HepG2 (cell line): ENCODE measurements around the gene ARL9. TPM values are rescaled to one million over a fixed set of nuclear protein-coding genes. Genes with fewer than 3 reads are reported as not detected.
A peak's percentile ranks its signal among the peaks of the same experiment; 100 is the strongest.

ENCODE experiments used
- ZNF569 ChIP-seq: sonication (generic); formaldehyde crosslinking; IDR thresholded peaks from 2 replicates; pipeline ENCODE4 v1.5.0; 2020; ENCODE audit warnings: mild to moderate bottlenecking, missing genetic modification reagents, moderate library complexity, borderline replicate concordance
- ZNF75D ChIP-seq: sonication (generic); formaldehyde crosslinking; IDR thresholded peaks from 2 replicates; pipeline ENCODE4 v1.8.1; 2023; ENCODE audit warnings: missing genetic modification reagents, mild to moderate bottlenecking, borderline replicate concordance
- ZSCAN9 ChIP-seq: IDR thresholded peaks from 2 replicates; pipeline ENCODE4 v1.6.1; 2016; ENCODE audit warnings: borderline replicate concordance
- polyA plus RNA-seq, 8 experiments: library from polyadenylated mRNA; depleted of rRNA in 3 of 8; stranded (reverse) in 7 of 8; unstranded in 1 of 8; fragments of >200 nt; fragmentation: Illumina TruSeq in 4 of 8; extraction: Trizol in 4 of 8; gene quantifications; 2 replicates each; pipeline versions ENCODE4 v1.2.1 to v1.2.3, GENCODE V29; 2011 to 2016; ENCODE audit warnings: low read depth in 4 of 8, missing spikeins in 1 of 8, mixed read lengths in 1 of 8; ENCODE audit not compliant: insufficient read depth in 1 of 8
- total RNA-seq, 5 experiments: library from RNA; depleted of rRNA; stranded (reverse); fragments of >200 nt; fragmentation: Illumina TruSeq; extraction: Trizol; gene quantifications; 2 replicates each; pipeline ENCODE4 v1.2.3, GENCODE V29; 2016; ENCODE audit warnings: low read depth in 1 of 5
- TF ChIP-seq, protein P1 (sequence below): sonication (generic); formaldehyde crosslinking; IDR thresholded peaks from 2 replicates; pipeline ENCODE4 v1.5.1; 2020; ENCODE audit warnings: mild to moderate bottlenecking, missing genetic modification reagents, moderate library complexity
- TF ChIP-seq, protein P2 (sequence below): sonication (generic); formaldehyde crosslinking; IDR thresholded peaks from 2 replicates; pipeline ENCODE4 v1.5.1; 2020; ENCODE audit warnings: missing genetic modification reagents, mild to moderate bottlenecking, borderline replicate concordance
- TF ChIP-seq, protein P3 (sequence below), 2 experiments: fragments of 450-650 bp in 1 of 2; sonication (generic) in 1 of 2; formaldehyde crosslinking in 1 of 2; IDR thresholded peaks; 2 replicates each; pipeline versions ENCODE4 v1.6.1 to v1.8.0; 2016 to 2022; ENCODE audit warnings: antibody characterized with exemption in 1 of 2, mild to moderate bottlenecking in 1 of 2, missing genetic modification reagents in 1 of 2
- TF ChIP-seq, protein P4 (sequence below): sonication (generic); formaldehyde crosslinking; IDR thresholded peaks from 2 replicates; pipeline ENCODE4 v1.9.0; 2021; ENCODE audit warnings: missing genetic modification reagents, borderline replicate concordance

ARL9 gene
- total and polyA plus RNA-seq, 2 of the 13 experiments (the other 11 are each of a cell fraction or from before 2014, with no cell fraction given), result not detected

DNA sequence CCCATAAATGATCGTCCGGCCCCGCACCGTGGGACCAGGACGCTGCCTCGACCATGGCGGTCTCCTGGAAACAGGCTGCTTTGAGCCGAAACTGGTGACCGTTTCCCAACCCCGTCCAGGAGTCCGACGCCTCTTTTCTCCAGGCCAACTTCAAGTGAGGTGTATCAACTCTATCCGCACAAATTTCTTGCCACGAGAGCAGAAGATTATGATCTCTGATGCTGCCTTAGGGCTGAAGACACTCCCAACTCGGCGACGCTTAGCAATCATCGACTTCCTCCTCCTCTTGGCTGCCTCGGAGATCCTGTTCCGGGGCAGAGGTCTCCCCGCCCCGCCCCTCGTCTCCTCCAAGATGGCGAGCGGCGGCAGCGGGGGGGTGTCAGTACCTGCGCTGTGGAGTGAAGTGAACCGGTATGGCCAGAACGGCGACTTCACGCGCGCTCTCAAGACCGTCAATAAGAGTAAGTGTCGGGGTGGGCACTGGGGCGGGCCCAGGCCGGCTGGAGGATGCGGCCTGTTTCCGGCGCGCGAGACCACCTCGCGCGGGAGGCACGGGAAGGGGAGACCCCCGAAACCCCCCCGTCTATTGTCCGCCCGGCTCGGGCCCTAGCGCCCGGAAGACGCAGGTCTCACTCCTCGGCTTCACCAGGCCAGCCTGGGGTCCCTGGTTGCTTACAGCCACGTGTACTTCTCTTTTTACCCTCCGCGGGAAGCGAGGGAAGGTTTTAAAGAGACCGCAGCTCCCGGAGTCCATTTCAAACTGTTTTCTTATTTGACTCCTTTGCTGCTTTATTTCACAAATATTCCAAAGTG lies 38.1 kb upstream of the ARL9 start, which contains the start of gene SRP72 (continued):
- TF ChIP-seq ZNF75D (CRISPR knock-in tag) (no peak), ZSCAN9 (CRISPR knock-in tag) (peak; percentile 69), ZNF569 (CRISPR knock-in tag) (no peak)
- TF ChIP-seq, protein P1, sequence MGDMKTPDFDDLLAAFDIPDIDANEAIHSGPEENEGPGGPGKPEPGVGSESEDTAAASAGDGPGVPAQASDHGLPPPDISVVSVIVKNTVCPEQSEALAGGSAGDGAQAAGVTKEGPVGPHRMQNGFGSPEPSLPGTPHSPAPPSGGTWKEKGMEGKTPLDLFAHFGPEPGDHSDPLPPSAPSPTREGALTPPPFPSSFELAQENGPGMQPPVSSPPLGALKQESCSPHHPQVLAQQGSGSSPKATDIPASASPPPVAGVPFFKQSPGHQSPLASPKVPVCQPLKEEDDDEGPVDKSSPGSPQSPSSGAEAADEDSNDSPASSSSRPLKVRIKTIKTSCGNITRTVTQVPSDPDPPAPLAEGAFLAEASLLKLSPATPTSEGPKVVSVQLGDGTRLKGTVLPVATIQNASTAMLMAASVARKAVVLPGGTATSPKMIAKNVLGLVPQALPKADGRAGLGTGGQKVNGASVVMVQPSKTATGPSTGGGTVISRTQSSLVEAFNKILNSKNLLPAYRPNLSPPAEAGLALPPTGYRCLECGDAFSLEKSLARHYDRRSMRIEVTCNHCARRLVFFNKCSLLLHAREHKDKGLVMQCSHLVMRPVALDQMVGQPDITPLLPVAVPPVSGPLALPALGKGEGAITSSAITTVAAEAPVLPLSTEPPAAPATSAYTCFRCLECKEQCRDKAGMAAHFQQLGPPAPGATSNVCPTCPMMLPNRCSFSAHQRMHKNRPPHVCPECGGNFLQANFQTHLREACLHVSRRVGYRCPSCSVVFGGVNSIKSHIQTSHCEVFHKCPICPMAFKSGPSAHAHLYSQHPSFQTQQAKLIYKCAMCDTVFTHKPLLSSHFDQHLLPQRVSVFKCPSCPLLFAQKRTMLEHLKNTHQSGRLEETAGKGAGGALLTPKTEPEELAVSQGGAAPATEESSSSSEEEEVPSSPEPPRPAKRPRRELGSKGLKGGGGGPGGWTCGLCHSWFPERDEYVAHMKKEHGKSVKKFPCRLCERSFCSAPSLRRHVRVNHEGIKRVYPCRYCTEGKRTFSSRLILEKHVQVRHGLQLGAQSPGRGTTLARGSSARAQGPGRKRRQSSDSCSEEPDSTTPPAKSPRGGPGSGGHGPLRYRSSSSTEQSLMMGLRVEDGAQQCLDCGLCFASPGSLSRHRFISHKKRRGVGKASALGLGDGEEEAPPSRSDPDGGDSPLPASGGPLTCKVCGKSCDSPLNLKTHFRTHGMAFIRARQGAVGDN, result peak; percentile 83
- TF ChIP-seq, protein P2, sequence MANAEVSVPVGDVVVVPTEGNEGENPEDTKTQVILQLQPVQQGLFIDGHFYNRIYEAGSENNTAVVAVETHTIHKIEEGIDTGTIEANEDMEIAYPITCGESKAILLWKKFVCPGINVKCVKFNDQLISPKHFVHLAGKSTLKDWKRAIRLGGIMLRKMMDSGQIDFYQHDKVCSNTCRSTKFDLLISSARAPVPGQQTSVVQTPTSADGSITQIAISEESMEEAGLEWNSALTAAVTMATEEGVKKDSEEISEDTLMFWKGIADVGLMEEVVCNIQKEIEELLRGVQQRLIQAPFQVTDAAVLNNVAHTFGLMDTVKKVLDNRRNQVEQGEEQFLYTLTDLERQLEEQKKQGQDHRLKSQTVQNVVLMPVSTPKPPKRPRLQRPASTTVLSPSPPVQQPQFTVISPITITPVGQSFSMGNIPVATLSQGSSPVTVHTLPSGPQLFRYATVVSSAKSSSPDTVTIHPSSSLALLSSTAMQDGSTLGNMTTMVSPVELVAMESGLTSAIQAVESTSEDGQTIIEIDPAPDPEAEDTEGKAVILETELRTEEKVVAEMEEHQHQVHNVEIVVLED (CRISPR knock-in tag), result peak; percentile 52; the same call in 1 of the 2 replicates
- TF ChIP-seq, protein P3, sequence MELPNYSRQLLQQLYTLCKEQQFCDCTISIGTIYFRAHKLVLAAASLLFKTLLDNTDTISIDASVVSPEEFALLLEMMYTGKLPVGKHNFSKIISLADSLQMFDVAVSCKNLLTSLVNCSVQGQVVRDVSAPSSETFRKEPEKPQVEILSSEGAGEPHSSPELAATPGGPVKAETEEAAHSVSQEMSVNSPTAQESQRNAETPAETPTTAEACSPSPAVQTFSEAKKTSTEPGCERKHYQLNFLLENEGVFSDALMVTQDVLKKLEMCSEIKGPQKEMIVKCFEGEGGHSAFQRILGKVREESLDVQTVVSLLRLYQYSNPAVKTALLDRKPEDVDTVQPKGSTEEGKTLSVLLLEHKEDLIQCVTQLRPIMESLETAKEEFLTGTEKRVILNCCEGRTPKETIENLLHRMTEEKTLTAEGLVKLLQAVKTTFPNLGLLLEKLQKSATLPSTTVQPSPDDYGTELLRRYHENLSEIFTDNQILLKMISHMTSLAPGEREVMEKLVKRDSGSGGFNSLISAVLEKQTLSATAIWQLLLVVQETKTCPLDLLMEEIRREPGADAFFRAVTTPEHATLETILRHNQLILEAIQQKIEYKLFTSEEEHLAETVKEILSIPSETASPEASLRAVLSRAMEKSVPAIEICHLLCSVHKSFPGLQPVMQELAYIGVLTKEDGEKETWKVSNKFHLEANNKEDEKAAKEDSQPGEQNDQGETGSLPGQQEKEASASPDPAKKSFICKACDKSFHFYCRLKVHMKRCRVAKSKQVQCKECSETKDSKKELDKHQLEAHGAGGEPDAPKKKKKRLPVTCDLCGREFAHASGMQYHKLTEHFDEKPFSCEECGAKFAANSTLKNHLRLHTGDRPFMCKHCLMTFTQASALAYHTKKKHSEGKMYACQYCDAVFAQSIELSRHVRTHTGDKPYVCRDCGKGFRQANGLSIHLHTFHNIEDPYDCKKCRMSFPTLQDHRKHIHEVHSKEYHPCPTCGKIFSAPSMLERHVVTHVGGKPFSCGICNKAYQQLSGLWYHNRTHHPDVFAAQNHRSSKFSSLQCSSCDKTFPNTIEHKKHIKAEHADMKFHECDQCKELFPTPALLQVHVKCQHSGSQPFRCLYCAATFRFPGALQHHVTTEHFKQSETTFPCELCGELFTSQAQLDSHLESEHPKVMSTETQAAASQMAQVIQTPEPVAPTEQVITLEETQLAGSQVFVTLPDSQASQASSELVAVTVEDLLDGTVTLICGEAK (IDR thresholded peaks at IDR 0.05), result peak; percentile 34; the same call in 1 of the 2 replicates
- TF ChIP-seq, protein P3 (CRISPR knock-in tag; IDR thresholded peaks at IDR 0.05), result no peak
- TF ChIP-seq, protein P4, sequence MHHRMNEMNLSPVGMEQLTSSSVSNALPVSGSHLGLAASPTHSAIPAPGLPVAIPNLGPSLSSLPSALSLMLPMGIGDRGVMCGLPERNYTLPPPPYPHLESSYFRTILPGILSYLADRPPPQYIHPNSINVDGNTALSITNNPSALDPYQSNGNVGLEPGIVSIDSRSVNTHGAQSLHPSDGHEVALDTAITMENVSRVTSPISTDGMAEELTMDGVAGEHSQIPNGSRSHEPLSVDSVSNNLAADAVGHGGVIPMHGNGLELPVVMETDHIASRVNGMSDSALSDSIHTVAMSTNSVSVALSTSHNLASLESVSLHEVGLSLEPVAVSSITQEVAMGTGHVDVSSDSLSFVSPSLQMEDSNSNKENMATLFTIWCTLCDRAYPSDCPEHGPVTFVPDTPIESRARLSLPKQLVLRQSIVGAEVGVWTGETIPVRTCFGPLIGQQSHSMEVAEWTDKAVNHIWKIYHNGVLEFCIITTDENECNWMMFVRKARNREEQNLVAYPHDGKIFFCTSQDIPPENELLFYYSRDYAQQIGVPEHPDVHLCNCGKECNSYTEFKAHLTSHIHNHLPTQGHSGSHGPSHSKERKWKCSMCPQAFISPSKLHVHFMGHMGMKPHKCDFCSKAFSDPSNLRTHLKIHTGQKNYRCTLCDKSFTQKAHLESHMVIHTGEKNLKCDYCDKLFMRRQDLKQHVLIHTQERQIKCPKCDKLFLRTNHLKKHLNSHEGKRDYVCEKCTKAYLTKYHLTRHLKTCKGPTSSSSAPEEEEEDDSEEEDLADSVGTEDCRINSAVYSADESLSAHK (CRISPR knock-in tag), result no peak
